Psoas muscle (tissue), 8 donors: ENCODE results near the gene CXCR1. TPM values are rescaled to one million over a fixed set of nuclear protein-coding genes. Genes with fewer than 3 reads are reported as not detected.
"Not testable (repeated sequence)": the region's sequence is repeated elsewhere in the genome, so short reads cannot be mapped to it uniquely, and the experiment has no call there.

Experiments
- ATAC-seq, 4 donors: fragments of 200-7000 bp; cut with Tn5 transposase; one replicate each; pipeline ENCODE4 v1.9.1; 2020; ENCODE audit warnings: moderate library complexity in 3 of 4, mild to moderate bottlenecking in 2 of 4
- DNase-seq, 2 donors: peaks; one replicate each; pipeline ENCODE4 v3.0.0-alpha.2; 2020
- H3K27ac ChIP-seq: fragments of 200-600 bp; one replicate; pipeline ENCODE4 v1.8.0; 2022
- H3K27me3 ChIP-seq, 3 donors: fragments of 200-600 bp in 1 of 3; one replicate each; pipeline versions ENCODE4 v1.6.1 to v1.8.0; 2013 to 2022; ENCODE audit warnings: low read length in 2 of 3, mild to moderate bottlenecking in 2 of 3, moderate library complexity in 1 of 3; ENCODE audit not compliant: insufficient read depth in 3 of 3
- H3K36me3 ChIP-seq, 2 donors: fragments of 200-600 bp in 1 of 2; one replicate each; pipeline versions ENCODE4 v1.6.1 to v1.8.0; 2013 to 2022; ENCODE audit warnings: low read depth in 1 of 2, mild to moderate bottlenecking in 1 of 2, moderate library complexity in 1 of 2; ENCODE audit not compliant: insufficient read depth in 1 of 2
- H3K4me1 ChIP-seq: fragments of 200-600 bp; one replicate; pipeline ENCODE4 v1.8.0; 2022
- H3K4me3 ChIP-seq: fragments of 200-600 bp; one replicate; pipeline ENCODE4 v1.8.0; 2022; ENCODE audit warnings: mild to moderate bottlenecking
- H3K9me3 ChIP-seq: fragments of 200-600 bp; one replicate; pipeline ENCODE4 v1.8.0; 2022
- CTCF ChIP-seq: fragments of 200-600 bp; IDR thresholded peaks from one replicate; pipeline ENCODE4 v1.8.0; 2022; ENCODE audit warnings: antibody characterized with exemption
- WGBS, 3 donors: extraction: QIAGEN DNeasy Blood & Tissue Kit; methylation state at CpG; one replicate each; pipeline versions ENCODE4 v1.1.6 to v1.1.7; 2013; 5-methylcytosine and 5-hydroxymethylcytosine counted together
- intact Hi-C, 2 donors: fragments of 100-400 bp; cut with DNase I; formaldehyde crosslinking; loops; one replicate each; pipeline versions ENCODE4 v1.11.0 to v1.14.2; 2022
- polyA plus RNA-seq, 3 donors: library from polyadenylated mRNA; stranded (reverse); fragments of 200-250 nt; gene quantifications; one replicate each; pipeline ENCODE4 v1.2.3, GENCODE V29; 2013
- total RNA-seq, 4 donors: library from RNA; stranded (reverse); fragmentation: NEBNext Ultra II Directional in 2 of 4; extraction: Animal tissue kit (Norgen Biotek cat#: 25700) in 2 of 4; gene quantifications; one replicate each; pipeline versions ENCODE4 v1.2.1 to v1.2.4, GENCODE V29; 2021 to 2023
- donor health status: healthy with polysubstance abuse.
- donor health status: DM: no; HTN: no; CAD: no; lungs with moderate emphysema.
- donor health status: Bipolar disorder and iron deficiency.
- donor health status: healthy.
- donor health status: DM: yes; HTN: yes; CAD: no.
- donor health status: DM: no; HTN: no; CAD: no.
- donor health status: DM: no; HTN: no; CAD: no.
- donor health status: DM: yes; HTN: yes; CAD: no.

Gene CXCR1
- total and polyA plus RNA-seq, 7 donors: 0.10 to 0.96 (median 0.69) TPM; not detected in 2

GRCh38 chr2:218180467-218181114 is 13.8 kb upstream of the CXCR1 start:
- intact Hi-C loops: loop anchor here (10.0 kb wide), 1 partner anchor 214 kb away; the partner anchor contains the start of gene CTDSP1 (in 2 of the 2)
- no peak for TF ChIP-seq CTCF
- no peak for DNase-seq
- no peaks in the 10 kb centered on the region for H3K27me3 ChIP-seq
- H3K4me3 ChIP-seq: no peak overlapping the region
- H3K4me1 ChIP-seq: no peaks in the 10 kb centered on the region
- ATAC-seq: no peak
- no peaks in the 10 kb centered on the region for H3K9me3 ChIP-seq
- WGBS, 3 donors: 59 to 66% (median 60%) methylated on average over 9 of the region's 9 CpGs
- no peak overlapping the region for H3K27ac ChIP-seq
- no peaks in the 10 kb centered on the region for H3K36me3 ChIP-seq

GRCh38 chr2:218179782-218180181 is 13.0 kb upstream of the CXCR1 start:
- Histone ChIP-seq H3K4me3 (no peak overlapping the region), H3K36me3 (no peaks in the 10 kb centered on the region), H3K4me1 (no peaks in the 10 kb centered on the region), H3K27ac (no peak overlapping the region), H3K27me3 (no peaks in the 10 kb centered on the region), H3K9me3 (no peaks in the 10 kb centered on the region)
- 87 to 90% (median 88%) methylated on average over 4 of the region's 4 CpGs for WGBS, 3 donors
- ATAC-seq: no peak
- intact Hi-C loops: loop anchor here (10.0 kb wide), 1 partner anchor 215 kb away; the partner anchor contains the start of gene CTDSP1 (in 2 of the 2)
- no peak for TF ChIP-seq CTCF
- no peak for DNase-seq

- Histone ChIP-seq H3K4me3 (no peak overlapping the region), H3K4me1 (no peaks in the 10 kb centered on the region), H3K36me3 (no peaks in the 10 kb centered on the region), H3K27ac (no peak overlapping the region), H3K9me3 (no peaks in the 10 kb centered on the region), H3K27me3 (peaks cover 0 to 6% (median 0%) of the 10 kb centered on the region in 3 donors)
- WGBS, 3 donors: 71 to 89% (median 82%) methylated on average over 2 of the region's 2 CpGs
- no peak for TF ChIP-seq CTCF
- intact Hi-C loops: no loop called here
- no peak for ATAC-seq
- no peak for DNase-seq
Measured at GRCh38 chr2:218172845-218173244, 6.1 kb upstream of the CXCR1 start.

- H3K4me1 ChIP-seq, ATAC-seq, H3K36me3 ChIP-seq, H3K27ac ChIP-seq, H3K9me3 ChIP-seq, intact Hi-C loops, H3K4me3 ChIP-seq, DNase-seq, H3K27me3 ChIP-seq: not testable (repeated sequence)
- WGBS, 3 donors: 78 to 86% (median 80%) methylated on average over 3 of the region's 3 CpGs
Measured at GRCh38 chr2:218171744-218172143, 5.0 kb upstream of the CXCR1 start.

GRCh38 chr2:218169757-218170546 is 3.2 kb upstream of the CXCR1 start:
- no peaks in the 10 kb centered on the region for H3K4me1 ChIP-seq
- no peak for DNase-seq
- no peak for TF ChIP-seq CTCF
- intact Hi-C loops: no loop called here
- peaks cover 0 to 6% (median 2%) of the 10 kb centered on the region in 3 donors for H3K27me3 ChIP-seq
- H3K4me3 ChIP-seq: no peak overlapping the region
- no peaks in the 10 kb centered on the region for H3K36me3 ChIP-seq
- no peaks in the 10 kb centered on the region for H3K9me3 ChIP-seq
- 63 to 70% (median 67%) methylated on average over 5 of the region's 5 CpGs for WGBS, 3 donors
- no peak overlapping the region for H3K27ac ChIP-seq
- ATAC-seq: no peak
